ENCODE measurements around the gene SPPL3.

SPPL3 gene

GRCh38 chr12:120821878-120822277 lies 82.3 kb downstream of the SPPL3 start:
- Mint-ChIP-seq H3K9me3 (no peaks in the 10 kb centered on the region), H3K27ac (no peak overlapping the region), H3K4me3 (no peak overlapping the region), H3K4me1 (ENCODE audit: low read depth) (peaks cover 22% of the 10 kb centered on the region), H3K27me3 (ENCODE audit: low read depth) (no peaks in the 10 kb centered on the region), H3K36me3 (ENCODE audit: low read depth) (no peaks in the 10 kb centered on the region)
- no peak for DNase-seq (ENCODE audit: low spot score)

DNA sequence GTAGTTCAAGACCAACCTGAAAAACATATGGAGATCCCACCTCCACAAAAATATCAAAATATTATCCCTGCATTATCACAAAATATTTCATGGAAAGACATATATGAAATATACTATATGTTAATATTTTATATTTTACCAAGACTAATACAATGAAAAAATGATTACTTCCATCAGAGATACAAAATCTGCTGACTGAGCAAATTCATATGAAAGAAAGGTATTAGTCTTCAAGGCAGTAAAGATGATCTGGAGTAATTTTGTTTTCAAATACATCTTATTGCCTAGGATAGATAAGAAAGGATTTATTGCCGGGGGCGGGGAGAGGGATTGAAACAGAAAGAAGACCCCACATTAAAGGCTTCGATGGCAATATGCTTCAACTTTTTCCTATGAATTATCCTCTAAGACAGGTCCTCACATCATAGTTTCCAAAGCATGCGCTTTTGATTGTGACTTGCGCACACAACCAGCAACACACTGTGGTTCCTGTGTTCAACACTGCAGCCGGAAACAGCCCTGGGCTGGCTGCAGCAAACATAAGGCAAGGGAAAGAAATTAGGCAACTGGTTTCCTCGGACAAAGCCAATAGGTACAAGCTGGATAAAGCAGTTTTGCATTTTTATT lies 83.2 kb downstream of the SPPL3 start:
- H3K27me3 Mint-ChIP-seq (ENCODE audit: low read depth), result no peaks in the 10 kb centered on the region
- DNase-seq (ENCODE audit: low spot score), result peak; percentile 43
- H3K36me3 Mint-ChIP-seq (ENCODE audit: low read depth), result no peaks in the 10 kb centered on the region
- no peaks in the 10 kb centered on the region for H3K9me3 Mint-ChIP-seq
- peaks cover 23% of the 10 kb centered on the region for H3K4me1 Mint-ChIP-seq (ENCODE audit: low read depth)
- H3K27ac Mint-ChIP-seq, result no peak overlapping the region
- peak overlapping the region; percentile 21 for H3K4me3 Mint-ChIP-seq

DNA sequence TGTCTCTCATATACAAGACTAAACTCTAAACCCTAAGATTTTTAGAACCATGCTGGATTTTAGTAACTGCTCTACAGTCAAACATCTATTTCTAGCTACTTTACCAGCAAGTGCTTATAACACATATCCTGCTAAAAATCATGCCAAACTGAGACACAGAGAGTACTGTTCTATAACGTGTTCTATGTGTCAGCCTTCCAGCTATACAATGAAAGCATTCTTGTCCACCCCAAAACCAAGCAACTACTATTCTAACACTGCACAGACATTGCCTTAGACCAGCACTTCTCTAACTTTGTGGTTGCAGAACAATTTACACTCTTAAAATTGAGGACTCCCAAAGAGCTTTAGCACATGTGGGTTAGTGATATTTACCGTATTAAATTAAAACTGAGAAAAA lies 85.7 kb downstream of the SPPL3 start:
- Mint-ChIP-seq H3K27ac (no peak overlapping the region), H3K4me3 (no peak overlapping the region), H3K36me3 (ENCODE audit: low read depth) (no peaks in the 10 kb centered on the region), H3K4me1 (ENCODE audit: low read depth) (peaks cover 32% of the 10 kb centered on the region), H3K27me3 (ENCODE audit: low read depth) (no peaks in the 10 kb centered on the region), H3K9me3 (no peaks in the 10 kb centered on the region)
- no peak for DNase-seq (ENCODE audit: low spot score)

DNA sequence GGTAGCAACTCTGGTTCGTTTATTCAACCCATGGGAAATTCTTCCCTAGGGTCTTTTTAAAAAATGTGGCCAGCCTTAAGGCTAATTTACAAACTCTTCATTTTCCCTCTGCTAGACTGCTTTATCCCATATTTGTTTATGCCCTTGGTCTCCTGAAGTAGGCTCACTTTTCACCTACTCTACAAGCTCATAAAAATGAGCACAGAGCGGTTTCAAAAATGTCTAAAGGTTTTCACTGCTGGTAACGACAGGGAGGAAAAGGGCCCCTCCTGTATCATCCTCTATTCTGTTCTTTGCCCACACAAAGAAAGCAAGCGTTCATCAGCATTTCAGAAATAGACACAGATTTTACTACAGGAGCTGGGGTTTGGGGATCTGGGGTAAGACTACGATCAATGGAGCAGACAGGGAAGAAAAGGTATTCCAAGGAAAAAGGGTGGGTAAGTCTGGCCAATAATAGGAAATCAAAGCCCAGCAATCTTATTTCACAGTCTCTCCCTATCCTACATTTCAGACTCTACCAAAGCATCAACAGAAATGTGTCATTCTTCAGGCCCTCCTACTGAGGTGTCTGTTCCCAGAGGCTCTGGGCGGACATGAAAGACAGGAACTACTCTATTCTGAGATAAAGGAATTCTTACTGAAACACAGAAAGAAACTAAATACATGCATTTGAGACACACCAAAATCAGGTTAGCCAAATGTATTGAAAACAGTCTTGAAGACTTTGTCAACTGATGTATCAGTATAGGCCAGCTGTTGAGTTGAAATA lies 86.4 kb downstream of the SPPL3 start:
- no peak overlapping the region for H3K4me3 Mint-ChIP-seq
- H3K27ac Mint-ChIP-seq, result no peak overlapping the region
- no peak for DNase-seq (ENCODE audit: low spot score)
- H3K9me3 Mint-ChIP-seq, result no peaks in the 10 kb centered on the region
- H3K4me1 Mint-ChIP-seq (ENCODE audit: low read depth), result peaks cover 28% of the 10 kb centered on the region
- peaks cover 2% of the 10 kb centered on the region for H3K36me3 Mint-ChIP-seq (ENCODE audit: low read depth)
- no peaks in the 10 kb centered on the region for H3K27me3 Mint-ChIP-seq (ENCODE audit: low read depth)

DNA sequence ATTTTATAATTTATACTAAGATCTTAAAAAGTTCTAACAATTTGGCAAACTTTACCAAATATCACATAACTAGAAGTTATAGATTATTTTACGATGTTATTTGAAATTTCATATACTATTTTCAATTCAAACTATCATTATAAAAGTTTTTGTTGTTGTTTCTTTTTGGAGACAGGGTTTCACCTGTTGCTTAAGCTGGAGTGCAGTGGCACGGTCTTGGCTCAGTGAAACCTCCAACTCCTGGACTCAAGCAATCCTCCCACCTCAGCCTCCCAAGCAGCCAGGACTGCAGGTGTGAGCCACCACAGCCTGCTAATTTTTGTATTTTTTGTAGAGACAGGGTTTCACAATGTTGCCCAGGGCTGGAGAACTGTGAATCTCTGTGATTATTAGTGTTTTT lies 87.8 kb downstream of the SPPL3 start:
- Mint-ChIP-seq H3K4me1 (ENCODE audit: low read depth) (peaks cover 24% of the 10 kb centered on the region), H3K36me3 (ENCODE audit: low read depth) (peaks cover 3% of the 10 kb centered on the region), H3K27me3 (ENCODE audit: low read depth) (no peaks in the 10 kb centered on the region), H3K9me3 (no peaks in the 10 kb centered on the region), H3K4me3 (no peak overlapping the region), H3K27ac (no peak overlapping the region)
- no peak for DNase-seq (ENCODE audit: low spot score)

DNA sequence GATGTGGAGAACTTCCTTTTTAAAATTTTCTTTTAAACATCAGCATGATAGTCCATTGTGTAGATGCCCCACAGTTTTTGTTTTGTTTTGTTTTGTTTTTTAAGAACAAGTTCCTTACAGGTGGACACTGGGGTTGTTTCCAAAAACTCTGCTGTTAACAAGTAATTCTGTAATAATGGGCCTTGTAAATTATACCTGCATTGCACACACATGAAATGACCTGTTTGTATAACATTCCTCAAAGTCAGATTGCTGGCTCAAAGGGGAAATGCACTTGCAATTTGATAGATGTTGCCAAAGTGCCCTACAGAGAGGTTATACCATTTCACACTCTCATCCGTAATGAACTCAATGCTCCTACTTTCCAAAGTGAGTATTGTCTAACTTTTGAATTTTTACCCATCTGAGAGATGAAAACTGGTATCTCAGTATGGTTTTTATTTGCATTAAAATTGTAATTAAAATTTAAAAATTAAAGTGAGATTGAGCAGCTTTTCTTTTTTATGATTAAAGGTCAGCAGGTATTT lies 89.2 kb downstream of the SPPL3 start:
- Mint-ChIP-seq H3K27ac (no peak overlapping the region), H3K27me3 (ENCODE audit: low read depth) (no peaks in the 10 kb centered on the region), H3K9me3 (no peaks in the 10 kb centered on the region), H3K36me3 (ENCODE audit: low read depth) (peaks cover 8% of the 10 kb centered on the region), H3K4me1 (ENCODE audit: low read depth) (peaks cover 21% of the 10 kb centered on the region), H3K4me3 (no peak overlapping the region)
- no peak for DNase-seq (ENCODE audit: low spot score)

- Mint-ChIP-seq H3K27me3 (ENCODE audit: low read depth) (no peaks in the 10 kb centered on the region), H3K36me3 (ENCODE audit: low read depth) (peaks cover 10% of the 10 kb centered on the region), H3K4me3 (no peak overlapping the region), H3K4me1 (ENCODE audit: low read depth) (peaks cover 21% of the 10 kb centered on the region), H3K27ac (no peak overlapping the region), H3K9me3 (no peaks in the 10 kb centered on the region)
- DNase-seq (ENCODE audit: low spot score), result no peak
Observed at GRCh38 chr12:120814203-120814902, 89.8 kb downstream of the SPPL3 start.

GRCh38 chr12:120813588-120814153 lies 90.5 kb downstream of the SPPL3 start:
- DNase-seq (ENCODE audit: low spot score), result no peak
- no peak overlapping the region for H3K27ac Mint-ChIP-seq
- H3K4me1 Mint-ChIP-seq (ENCODE audit: low read depth), result peaks cover 21% of the 10 kb centered on the region
- no peak overlapping the region for H3K4me3 Mint-ChIP-seq
- H3K9me3 Mint-ChIP-seq, result no peaks in the 10 kb centered on the region
- no peaks in the 10 kb centered on the region for H3K27me3 Mint-ChIP-seq (ENCODE audit: low read depth)
- peaks cover 10% of the 10 kb centered on the region for H3K36me3 Mint-ChIP-seq (ENCODE audit: low read depth)

GRCh38 chr12:120810021-120810420 lies 94.1 kb downstream of the SPPL3 start:
- DNase-seq (ENCODE audit: low spot score), result no peak
- no peaks in the 10 kb centered on the region for H3K27me3 Mint-ChIP-seq (ENCODE audit: low read depth)
- H3K36me3 Mint-ChIP-seq (ENCODE audit: low read depth), result peaks cover 10% of the 10 kb centered on the region
- no peak overlapping the region for H3K27ac Mint-ChIP-seq
- H3K9me3 Mint-ChIP-seq, result no peaks in the 10 kb centered on the region
- peaks cover 12% of the 10 kb centered on the region for H3K4me1 Mint-ChIP-seq (ENCODE audit: low read depth)
- H3K4me3 Mint-ChIP-seq, result no peak overlapping the region

GRCh38 chr12:120804428-120804827 lies 99.7 kb downstream of the SPPL3 start:
- no peak overlapping the region for H3K27ac Mint-ChIP-seq
- H3K4me1 Mint-ChIP-seq (ENCODE audit: low read depth), result peaks cover 27% of the 10 kb centered on the region
- H3K36me3 Mint-ChIP-seq (ENCODE audit: low read depth), result peaks cover 14% of the 10 kb centered on the region

GRCh38 chr12:120801146-120801545 lies 103.0 kb downstream of the SPPL3 start:
- DNase-seq (ENCODE audit: low spot score), result no peak
- Mint-ChIP-seq H3K4me3 (no peak overlapping the region), H3K4me1 (ENCODE audit: low read depth) (peaks cover 49% of the 10 kb centered on the region), H3K27ac (peak overlapping the region; percentile 24), H3K27me3 (ENCODE audit: low read depth) (no peaks in the 10 kb centered on the region), H3K9me3 (peaks cover 8% of the 10 kb centered on the region), H3K36me3 (ENCODE audit: low read depth) (peaks cover 32% of the 10 kb centered on the region)

More at GRCh38 chr12:120804428-120804827, 99.7 kb downstream of the SPPL3 start:
- no peaks in the 10 kb centered on the region for H3K27me3 Mint-ChIP-seq (ENCODE audit: low read depth)
- DNase-seq (ENCODE audit: low spot score), result no peak
- no peaks in the 10 kb centered on the region for H3K9me3 Mint-ChIP-seq
- no peak overlapping the region for H3K4me3 Mint-ChIP-seq

GRCh38 chr12:120800665-120801064 lies 103.5 kb downstream of the SPPL3 start:
- peaks cover 11% of the 10 kb centered on the region for H3K9me3 Mint-ChIP-seq
- H3K27me3 Mint-ChIP-seq (ENCODE audit: low read depth), result no peaks in the 10 kb centered on the region
- H3K4me1 Mint-ChIP-seq (ENCODE audit: low read depth), result peaks cover 49% of the 10 kb centered on the region
- H3K27ac Mint-ChIP-seq, result peak overlapping the region; percentile 55
- DNase-seq (ENCODE audit: low spot score), result no peak
- H3K36me3 Mint-ChIP-seq (ENCODE audit: low read depth), result peaks cover 35% of the 10 kb centered on the region
- H3K4me3 Mint-ChIP-seq, result no peak overlapping the region

- no peak for DNase-seq (ENCODE audit: low spot score)
- peaks cover 23% of the 10 kb centered on the region for H3K9me3 Mint-ChIP-seq
- peaks cover 49% of the 10 kb centered on the region for H3K4me1 Mint-ChIP-seq (ENCODE audit: low read depth)
- H3K27me3 Mint-ChIP-seq (ENCODE audit: low read depth), result no peaks in the 10 kb centered on the region
- no peak overlapping the region for H3K4me3 Mint-ChIP-seq
- peaks cover 47% of the 10 kb centered on the region for H3K36me3 Mint-ChIP-seq (ENCODE audit: low read depth)
- no peak overlapping the region for H3K27ac Mint-ChIP-seq
Observed at GRCh38 chr12:120799243-120800045, 104.7 kb downstream of the SPPL3 start.

Measured in T-helper 2 cell treated with Interferon-gamma antibody and Interleukin-4, amounts not matched to agents 5 μg/mL and 100 μg/mL, for 36 hours (primary cell).